OCI-LY3 (cell line): ENCODE results near the gene ZNF593OS.

Source experiments
- EZH2phosphoT487 ChIP-seq: fragments of 200-600 bp; shearing (Covaris generic); IDR thresholded peaks from 2 replicates; pipeline ENCODE4 v1.6.1; 2018; ENCODE audit warnings: antibody characterized with exemption, mixed run types, low read depth
- TF ChIP-seq, protein P1 (sequence below): fragments of 200-600, 300-600 bp; sonication (generic); IDR thresholded peaks from 2 replicates; pipeline ENCODE4 v1.5.1; 2014; ENCODE audit warnings: antibody characterized with exemption, low read length, low read depth

DNA sequence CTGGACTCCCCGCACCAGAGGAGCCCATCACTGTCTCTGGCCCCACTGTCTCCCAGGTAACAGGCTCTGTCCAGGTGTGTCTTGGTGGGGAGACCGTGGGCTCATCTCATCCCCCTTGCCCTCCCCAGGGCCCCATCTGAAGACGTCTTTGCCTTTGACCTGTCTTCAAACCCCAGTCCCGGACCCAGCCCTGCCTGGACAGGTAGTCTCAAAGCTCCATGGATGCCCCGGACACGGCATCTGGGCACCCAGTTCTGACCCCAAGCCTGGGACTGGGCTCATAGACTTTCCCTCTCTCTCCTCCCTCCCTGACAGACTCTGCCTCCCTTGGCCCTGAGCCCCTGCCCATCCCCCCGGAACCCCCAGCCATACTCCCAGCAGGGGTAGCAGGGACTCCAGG is 12.5 kb upstream of the ZNF593OS start:
- TF ChIP-seq, protein P1, sequence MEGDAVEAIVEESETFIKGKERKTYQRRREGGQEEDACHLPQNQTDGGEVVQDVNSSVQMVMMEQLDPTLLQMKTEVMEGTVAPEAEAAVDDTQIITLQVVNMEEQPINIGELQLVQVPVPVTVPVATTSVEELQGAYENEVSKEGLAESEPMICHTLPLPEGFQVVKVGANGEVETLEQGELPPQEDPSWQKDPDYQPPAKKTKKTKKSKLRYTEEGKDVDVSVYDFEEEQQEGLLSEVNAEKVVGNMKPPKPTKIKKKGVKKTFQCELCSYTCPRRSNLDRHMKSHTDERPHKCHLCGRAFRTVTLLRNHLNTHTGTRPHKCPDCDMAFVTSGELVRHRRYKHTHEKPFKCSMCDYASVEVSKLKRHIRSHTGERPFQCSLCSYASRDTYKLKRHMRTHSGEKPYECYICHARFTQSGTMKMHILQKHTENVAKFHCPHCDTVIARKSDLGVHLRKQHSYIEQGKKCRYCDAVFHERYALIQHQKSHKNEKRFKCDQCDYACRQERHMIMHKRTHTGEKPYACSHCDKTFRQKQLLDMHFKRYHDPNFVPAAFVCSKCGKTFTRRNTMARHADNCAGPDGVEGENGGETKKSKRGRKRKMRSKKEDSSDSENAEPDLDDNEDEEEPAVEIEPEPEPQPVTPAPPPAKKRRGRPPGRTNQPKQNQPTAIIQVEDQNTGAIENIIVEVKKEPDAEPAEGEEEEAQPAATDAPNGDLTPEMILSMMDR: no peak
- TF ChIP-seq EZH2phosphoT487: no peak
